OCI-LY1 (cell line): Measurements from ENCODE around the gene SLC4A8.

Source experiments
- H2AFZ ChIP-seq: fragments of 200-600 bp; sonication (generic), shearing (Covaris generic); 2 replicates; pipeline ENCODE4 v1.6.0; 2014; ENCODE audit warnings: antibody characterized with exemption, mild to moderate bottlenecking, low read length
- H3F3A ChIP-seq: fragments of 200-600 bp; sonication (generic), shearing (Covaris generic); 2 replicates; pipeline ENCODE4 v1.6.0; 2014; ENCODE audit warnings: mild to moderate bottlenecking, antibody characterized with exemption, low read length, moderate library complexity; ENCODE audit not compliant: insufficient read depth
- H3K27ac ChIP-seq: fragments of 200-600 bp; sonication (generic); 2 replicates; pipeline ENCODE4 v1.5.1; 2014; ENCODE audit warnings: low read length, mixed run types, mild to moderate bottlenecking, low read depth; ENCODE audit not compliant: poor library complexity, severe bottlenecking
- H3K27me3 ChIP-seq: fragments of 200-600 bp; sonication (generic); 2 replicates; pipeline ENCODE4 v1.6.0; 2014; ENCODE audit warnings: antibody characterized with exemption, mild to moderate bottlenecking, low read length, moderate library complexity; ENCODE audit not compliant: insufficient read depth
- H3K36me3 ChIP-seq: fragments of 200-600 bp; sonication (generic); 2 replicates; pipeline ENCODE4 v1.6.1; 2014; ENCODE audit warnings: mild to moderate bottlenecking, antibody characterized with exemption, low read length, moderate library complexity, mixed read lengths; ENCODE audit not compliant: insufficient read depth
- H3K4me1 ChIP-seq: fragments of 200-600 bp; sonication (generic); 2 replicates; pipeline ENCODE4 v1.5.1; 2014; ENCODE audit warnings: mild to moderate bottlenecking, low read length, moderate library complexity; ENCODE audit not compliant: insufficient read depth, severe bottlenecking
- H3K4me2 ChIP-seq: fragments of 200-600 bp; sonication (generic), shearing (Covaris generic); 2 replicates; pipeline ENCODE4 v1.6.1; 2014; ENCODE audit warnings: low read length
- H3K4me3 ChIP-seq: fragments of 200-600 bp; sonication (generic); 2 replicates; pipeline ENCODE4 v1.5.1; 2014; ENCODE audit warnings: low read length, low read depth, mild to moderate bottlenecking, mixed read lengths; ENCODE audit not compliant: poor library complexity, severe bottlenecking
- H3K79me2 ChIP-seq: fragments of 200-600 bp; shearing (Covaris generic); 2 replicates; pipeline ENCODE4 v1.6.1; 2016; ENCODE audit warnings: mixed run types, low read length, mixed read lengths; ENCODE audit not compliant: insufficient read depth
- H3K9ac ChIP-seq: fragments of 200-600 bp; sonication (generic), shearing (Covaris generic); 2 replicates; pipeline ENCODE4 v1.6.1; 2014; ENCODE audit warnings: mild to moderate bottlenecking, low read length, mixed read lengths
- H3K9me2 ChIP-seq: fragments of 200-600 bp; sonication (generic), shearing (Covaris generic); 2 replicates; pipeline ENCODE4 v1.6.1; 2014; ENCODE audit warnings: low read depth, mild to moderate bottlenecking, low read length, mixed read lengths
- H3K9me3 ChIP-seq: fragments of 200-600 bp; shearing (Covaris generic); 2 replicates; pipeline ENCODE4 v1.6.1; 2014; ENCODE audit warnings: low read length, mixed read lengths
- H4K20me1 ChIP-seq: fragments of 200-600 bp; sonication (generic), shearing (Covaris generic); 2 replicates; pipeline ENCODE4 v1.6.0; 2016; ENCODE audit warnings: mild to moderate bottlenecking, low read length; ENCODE audit not compliant: insufficient read depth
- CTCF ChIP-seq: fragments of 200-600 bp; sonication (generic), shearing (Covaris generic); IDR thresholded peaks from 2 replicates; pipeline ENCODE4 v1.5.1; 2017; ENCODE audit warnings: mild to moderate bottlenecking, antibody characterized with exemption, low read length, moderate library complexity, mixed read lengths
- EZH2 ChIP-seq: fragments of 200-600 bp; sonication (generic), shearing (Covaris generic); IDR thresholded peaks from 2 replicates; pipeline ENCODE4 v1.8.0; 2017; ENCODE audit warnings: borderline replicate concordance, mixed run types, mild to moderate bottlenecking, antibody characterized with exemption, low read length, moderate library complexity, mixed read lengths

SLC4A8 gene

GRCh38 chr12:51460519-51460918, 35.9 kb downstream of the SLC4A8 start:
- Histone ChIP-seq H3K4me1 (no peaks in the 10 kb centered on the region), H3F3A (no peaks in the 10 kb centered on the region), H3K27ac (no peak overlapping the region), H3K79me2 (no peaks in the 10 kb centered on the region), H3K27me3 (peaks cover 4% of the 10 kb centered on the region; the same call in 1 of the 2 replicates), H3K9me2 (no peaks in the 10 kb centered on the region), H4K20me1 (no peaks in the 10 kb centered on the region), H3K4me3 (no peak overlapping the region), H3K9ac (no peak overlapping the region), H3K36me3 (no peaks in the 10 kb centered on the region), H2AFZ (no peak overlapping the region), H3K4me2 (no peak overlapping the region), H3K9me3 (no peaks in the 10 kb centered on the region)
- TF ChIP-seq CTCF (no peak), EZH2 (no peak)

DNA sequence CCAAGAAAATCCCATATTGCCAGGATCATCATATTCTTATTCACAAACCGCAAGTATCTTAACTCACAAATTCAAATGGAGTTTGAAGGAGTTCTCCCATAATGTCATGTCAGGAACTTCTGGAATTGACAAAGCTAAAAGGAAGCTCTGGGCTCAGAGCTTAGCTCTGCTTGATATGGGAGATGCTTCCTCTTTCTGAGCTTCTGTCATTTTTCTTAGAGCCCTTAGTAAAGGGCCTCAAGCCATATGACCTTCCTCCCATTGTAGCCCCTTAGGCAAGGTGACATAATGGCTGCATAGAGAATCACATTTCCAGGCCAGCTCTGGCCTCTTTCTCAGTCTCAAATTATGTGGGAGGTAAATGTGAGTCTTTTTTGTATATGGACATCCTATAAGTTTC, 40.9 kb downstream of the SLC4A8 start:
- Histone ChIP-seq H3K9me2 (no peaks in the 10 kb centered on the region), H2AFZ (no peak overlapping the region), H3K27me3 (peaks cover 4% of the 10 kb centered on the region; the same call in 1 of the 2 replicates), H3K9ac (no peak overlapping the region), H3K9me3 (no peaks in the 10 kb centered on the region), H3K4me1 (no peaks in the 10 kb centered on the region), H3K4me3 (no peak overlapping the region), H3F3A (no peaks in the 10 kb centered on the region), H3K36me3 (no peaks in the 10 kb centered on the region), H3K27ac (no peak overlapping the region), H3K4me2 (no peak overlapping the region), H3K79me2 (no peaks in the 10 kb centered on the region), H4K20me1 (no peaks in the 10 kb centered on the region)
- TF ChIP-seq EZH2 (no peak), CTCF (no peak)

DNA sequence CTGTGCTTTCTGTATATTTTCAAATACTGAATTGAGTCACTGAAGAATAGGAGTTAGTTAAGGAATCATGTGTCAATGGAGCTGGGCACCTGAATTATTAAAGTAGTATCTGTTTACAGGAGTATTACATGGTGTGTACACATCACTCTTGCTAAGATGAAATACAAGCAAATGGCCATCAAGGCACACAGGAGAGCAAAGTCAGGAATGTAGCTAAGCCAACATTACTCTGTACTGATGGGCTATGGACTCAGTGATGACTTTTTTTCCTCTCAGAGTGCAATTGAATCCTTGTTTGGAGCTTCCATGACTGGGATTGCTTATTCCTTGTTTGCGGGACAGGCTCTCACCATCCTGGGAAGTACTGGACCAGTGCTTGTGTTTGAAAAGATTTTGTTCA, 45.5 kb downstream of the SLC4A8 start:
- no peak overlapping the region for H3K4me3 ChIP-seq
- no peak overlapping the region for H3K4me2 ChIP-seq
- no peaks in the 10 kb centered on the region for H4K20me1 ChIP-seq
- H3K4me1 ChIP-seq = no peaks in the 10 kb centered on the region
- no peaks in the 10 kb centered on the region for H3K9me2 ChIP-seq
- no peaks in the 10 kb centered on the region for H3K27me3 ChIP-seq
- H3K9me3 ChIP-seq = no peaks in the 10 kb centered on the region
- H3K79me2 ChIP-seq = no peaks in the 10 kb centered on the region
- no peak overlapping the region for H3K27ac ChIP-seq
- H3K36me3 ChIP-seq = no peaks in the 10 kb centered on the region
- TF ChIP-seq CTCF (no peak), EZH2 (no peak)
- no peak overlapping the region for H3K9ac ChIP-seq
- H3F3A ChIP-seq = no peaks in the 10 kb centered on the region
- no peak overlapping the region for H2AFZ ChIP-seq
